HG02623 (cell line): ENCODE data around the gene OPN3.

Experiments
- ATAC-seq: cut with Tn5 transposase; IDR thresholded peaks from one replicate; pipeline ENCODE4 v1.9.1; 2021; ENCODE audit warnings: moderate library complexity; ENCODE audit not compliant: unreplicated experiment

OPN3 gene

DNA sequence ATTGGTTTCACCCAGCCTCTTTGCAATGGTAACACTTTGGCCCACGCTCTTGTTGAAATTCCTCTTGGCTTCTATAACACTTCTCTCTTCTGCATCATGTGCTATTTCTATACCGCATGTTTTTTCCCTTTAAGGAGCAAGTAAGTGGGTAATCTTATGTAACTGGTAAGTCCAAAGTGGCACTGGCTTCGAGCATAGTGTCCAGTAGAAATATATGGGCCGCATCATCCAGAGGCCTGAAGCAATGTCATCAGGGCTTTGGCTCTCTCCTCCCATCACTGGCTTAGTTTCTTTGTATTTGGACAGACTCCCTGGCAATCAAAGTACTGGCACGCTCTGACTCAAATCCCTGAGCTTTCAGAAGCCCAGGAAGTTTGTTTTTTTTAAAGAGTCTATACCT, 17.5 kb downstream of the OPN3 start:
- ATAC-seq: no peak

DNA sequence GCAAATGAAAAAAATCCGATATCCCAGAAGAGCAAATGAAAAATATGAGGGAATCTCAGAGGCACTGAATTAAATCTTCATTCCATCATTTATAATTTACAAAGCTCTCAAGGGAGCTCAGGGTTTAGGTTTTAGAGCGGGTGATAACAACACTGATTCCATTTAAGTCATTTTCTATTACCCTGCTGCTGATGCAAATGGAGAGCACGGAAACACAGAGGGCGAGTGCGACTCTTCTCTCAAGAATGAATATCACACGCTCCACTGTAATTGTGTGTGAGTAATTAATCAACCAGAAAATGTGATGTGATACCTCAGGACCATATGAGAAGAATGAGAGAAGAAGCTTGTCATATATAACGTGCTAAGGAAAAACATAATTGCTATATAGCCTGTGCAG, 22.7 kb downstream of the OPN3 start:
- no peak for ATAC-seq

DNA sequence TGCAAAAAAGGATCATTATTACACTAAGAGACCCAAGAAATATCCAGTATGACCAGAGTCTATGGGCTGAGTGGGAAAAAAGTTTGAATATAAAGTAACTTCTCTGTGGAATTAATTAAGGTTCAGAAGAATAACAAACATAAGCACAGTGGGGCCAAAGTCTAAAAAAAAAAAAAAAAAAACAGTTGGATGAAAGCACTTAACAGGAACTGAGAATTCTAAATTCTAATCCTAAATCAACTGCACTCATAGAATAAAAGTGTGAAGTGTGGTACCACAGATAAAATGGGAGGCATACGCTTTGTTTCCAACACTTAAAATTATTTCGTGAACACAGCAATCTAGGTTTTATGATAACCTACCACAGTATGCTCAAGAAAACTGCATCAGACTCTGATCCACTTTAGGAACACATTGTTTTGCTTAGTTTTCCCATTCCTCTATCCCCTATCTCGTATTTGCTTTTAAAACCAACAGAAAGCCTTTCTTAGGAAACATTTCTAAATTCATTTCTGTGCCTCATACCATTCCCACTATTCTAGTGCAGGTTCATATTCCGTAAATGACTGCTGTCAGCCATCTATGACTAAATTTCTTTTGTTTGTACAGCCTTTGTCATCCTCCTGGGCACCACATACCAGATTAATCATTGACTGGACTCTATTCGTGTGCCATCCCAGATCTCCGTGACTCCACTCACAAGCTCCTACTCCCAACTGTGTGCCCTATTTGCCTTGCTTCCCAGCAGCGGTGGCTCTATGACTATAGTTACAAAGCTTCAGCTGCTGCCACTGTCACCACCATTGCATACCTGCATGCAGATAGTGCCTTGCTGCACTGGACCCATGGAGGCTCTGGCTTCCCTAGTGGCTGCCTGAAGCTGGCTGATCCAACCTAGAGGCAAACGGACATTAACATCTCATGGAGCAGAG, 24.9 kb downstream of the OPN3 start:
- ATAC-seq: no peak

DNA sequence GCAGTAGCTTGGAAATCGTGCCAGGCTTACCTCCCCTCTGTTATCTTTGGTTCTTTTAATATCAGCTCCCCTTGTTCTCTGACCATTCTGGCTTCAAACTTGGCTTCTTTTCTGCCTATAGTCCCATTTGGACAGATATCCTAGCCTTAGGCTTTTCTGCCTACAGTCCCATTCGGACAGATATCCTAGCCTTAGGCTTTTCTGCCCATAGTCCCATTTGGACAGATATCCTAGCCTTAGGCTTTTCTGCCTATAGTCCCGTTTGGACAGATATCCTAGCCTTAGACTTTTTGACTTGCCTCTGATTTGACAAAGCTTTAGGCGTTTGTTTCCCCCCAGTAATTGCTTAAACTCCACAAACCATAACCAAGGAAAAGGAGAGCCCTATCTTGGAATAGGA, 25.6 kb downstream of the OPN3 start:
- no peak for ATAC-seq

GRCh38 chr1:241614144-241614543, 26.0 kb downstream of the OPN3 start:
- no peak for ATAC-seq

DNA sequence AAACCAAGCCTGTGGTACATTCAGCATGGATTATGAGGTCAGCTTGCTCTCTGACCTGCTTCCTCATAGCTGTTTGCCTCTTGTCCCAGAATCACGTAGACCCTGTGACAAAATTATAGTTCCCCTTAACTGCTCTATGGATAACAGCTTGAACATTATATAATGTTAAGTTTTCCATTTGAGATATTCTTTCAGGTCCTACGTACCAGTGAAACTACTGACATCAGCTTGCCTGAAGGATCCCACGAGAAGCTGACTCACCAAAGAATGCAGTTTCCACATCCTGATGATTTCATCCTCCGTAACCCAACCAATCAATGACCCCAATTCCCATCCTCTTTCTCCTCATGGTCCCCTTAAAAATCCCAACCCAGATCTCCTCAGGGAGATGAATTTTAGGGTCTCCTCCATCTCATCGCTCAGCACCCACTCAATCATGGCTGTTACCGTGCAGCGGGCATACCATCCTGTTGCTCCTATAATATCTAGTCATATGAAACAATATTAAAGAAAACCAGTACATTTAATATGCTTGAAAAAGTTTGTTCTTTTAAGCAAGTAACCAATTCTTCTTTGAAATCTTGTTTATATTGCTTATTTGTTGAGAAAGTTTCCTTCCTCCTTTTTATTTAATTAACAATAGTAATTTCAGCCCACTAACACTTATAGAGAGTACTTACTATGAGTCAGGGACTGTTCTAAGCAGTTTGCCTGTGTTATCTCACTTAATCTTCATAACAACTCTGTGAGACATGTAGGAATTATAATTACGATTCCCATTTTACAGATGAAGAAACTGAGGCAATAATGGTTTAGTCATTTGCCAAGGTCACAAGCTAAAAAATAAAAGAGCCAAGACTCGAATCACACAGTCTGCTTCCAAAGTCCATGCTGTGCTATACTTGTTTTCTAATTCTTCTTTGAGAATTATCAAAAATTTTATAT, 27.4 kb downstream of the OPN3 start:
- ATAC-seq: no peak

GRCh38 chr1:241611736-241612135, 28.4 kb downstream of the OPN3 start:
- ATAC-seq: no peak

DNA sequence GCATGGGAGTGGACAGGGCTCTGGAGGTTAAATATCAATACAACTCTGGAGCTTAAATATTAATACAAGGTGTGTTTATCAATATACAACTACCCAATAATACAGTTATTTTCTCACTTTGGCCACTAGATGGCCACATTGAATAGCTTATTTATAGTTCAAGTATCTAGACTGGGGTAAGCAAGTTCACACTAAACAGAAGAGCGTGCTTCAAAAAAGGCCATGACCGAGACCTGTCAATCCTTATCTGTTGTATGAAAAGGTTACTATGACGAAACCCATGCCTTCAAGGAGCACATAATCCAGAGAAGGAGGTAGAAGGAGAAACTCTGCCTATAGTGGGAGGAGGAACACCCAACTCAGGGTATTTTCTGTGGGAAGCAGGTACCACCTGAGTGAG, 29.1 kb downstream of the OPN3 start:
- ATAC-seq: peak; percentile 84

- no peak for ATAC-seq
Observed at GRCh38 chr1:241610056-241610815, 29.9 kb downstream of the OPN3 start.

DNA sequence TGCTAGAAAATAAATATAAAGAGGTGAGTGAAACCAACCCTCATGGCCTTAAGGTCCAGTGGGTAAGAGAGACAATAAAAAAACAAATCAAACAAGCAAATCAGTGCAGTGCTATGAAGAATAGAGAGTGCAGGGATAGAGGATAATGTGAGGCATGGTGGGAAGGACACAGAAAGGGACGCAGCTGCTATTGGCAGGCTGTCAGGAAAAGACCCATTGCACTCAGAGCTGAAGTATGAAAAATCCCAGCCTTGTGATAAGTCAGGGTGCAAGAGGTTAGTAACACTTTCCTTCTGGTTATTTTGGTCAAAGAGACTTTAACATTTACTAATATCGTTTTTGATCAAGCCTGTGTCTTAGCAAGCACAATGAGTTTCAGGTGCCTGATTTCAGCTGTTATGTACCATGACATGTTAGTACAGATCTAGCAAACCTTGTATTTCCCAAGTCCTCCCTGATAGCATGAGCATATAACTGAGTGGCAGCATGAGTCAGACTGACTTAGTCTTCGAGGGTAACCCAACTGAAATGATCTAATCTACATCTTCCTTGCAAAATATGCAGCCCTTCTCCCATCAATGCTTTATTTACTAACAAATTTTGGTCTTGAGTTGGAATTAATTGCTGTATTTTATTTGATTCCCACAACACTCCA, 31.7 kb downstream of the OPN3 start:
- ATAC-seq: no peak

GRCh38 chr1:241607497-241607896, 32.7 kb downstream of the OPN3 start:
- ATAC-seq: no peak

DNA sequence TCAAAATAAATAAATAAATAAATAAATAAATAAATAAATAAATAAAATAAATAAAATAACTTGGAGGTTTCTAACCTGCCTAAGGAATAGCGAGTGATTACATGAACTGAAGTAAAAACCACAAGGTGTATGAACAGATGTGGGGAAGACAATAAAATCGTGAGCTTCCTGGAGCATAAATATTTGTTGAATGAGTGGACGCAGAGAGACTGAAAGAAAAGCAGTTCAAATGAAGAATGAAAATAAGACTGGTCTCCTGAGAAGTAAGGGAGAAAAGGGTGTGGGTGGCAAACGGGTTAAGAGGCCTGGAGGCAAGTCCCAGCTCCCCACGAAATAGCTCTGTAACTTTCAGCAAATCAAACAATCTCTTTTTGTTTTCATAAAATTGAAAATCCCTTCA, 33.6 kb downstream of the OPN3 start:
- no peak for ATAC-seq

DNA sequence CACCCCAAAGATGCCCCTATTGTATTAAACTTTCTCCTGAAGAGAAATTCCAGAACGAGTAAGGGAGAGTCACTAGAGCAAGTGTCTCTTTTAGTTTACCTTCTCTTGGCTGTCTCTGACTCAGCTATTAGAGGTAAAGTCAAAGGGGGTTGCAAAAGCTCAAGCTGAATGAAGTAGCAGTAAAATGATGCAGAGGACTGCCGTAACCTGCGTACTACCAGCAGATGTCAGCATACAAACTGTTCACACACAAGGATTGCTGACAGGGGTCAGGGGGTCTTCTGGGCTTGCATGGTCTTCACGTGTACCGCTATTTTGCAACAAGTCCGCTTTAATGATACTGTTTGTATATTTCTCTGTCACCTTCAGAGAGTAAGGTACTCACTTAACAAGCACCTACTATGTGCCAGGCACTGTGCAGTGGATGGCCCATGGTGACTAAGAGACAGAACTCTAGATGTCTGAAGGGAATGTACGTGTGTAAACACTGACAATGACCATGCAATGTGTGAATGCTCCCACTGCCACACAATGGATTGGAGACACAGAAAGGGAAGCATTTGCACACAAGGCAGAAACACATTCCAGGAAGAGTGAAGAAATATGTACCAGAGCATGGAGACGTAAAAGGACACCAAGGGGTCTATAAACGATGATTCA, 34.9 kb downstream of the OPN3 start:
- no peak for ATAC-seq

DNA sequence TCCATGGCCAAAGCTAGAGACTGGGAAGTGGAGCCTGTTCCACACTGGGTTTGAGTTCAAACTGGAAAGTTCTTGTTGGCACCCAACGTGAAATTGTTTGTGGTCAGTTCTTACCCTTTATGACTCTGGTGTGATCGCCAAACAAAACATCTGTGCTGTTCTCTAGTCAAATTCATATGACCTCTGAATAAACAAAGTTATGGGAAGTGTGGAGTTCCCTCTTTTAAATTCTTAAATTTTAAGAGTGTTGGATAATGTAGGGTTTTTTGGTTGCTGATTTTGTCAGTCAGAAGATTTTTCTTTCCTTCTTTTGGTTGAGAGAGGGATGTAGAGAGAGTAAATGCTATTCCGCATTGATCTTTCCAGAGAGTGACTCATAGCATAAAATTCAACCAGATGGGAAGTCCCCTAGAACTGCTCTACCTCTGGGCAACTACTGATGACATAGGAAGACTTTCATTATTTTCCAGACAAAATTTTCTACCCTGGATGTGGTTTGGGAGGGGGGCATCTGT, 36.4 kb downstream of the OPN3 start:
- ATAC-seq: no peak

DNA sequence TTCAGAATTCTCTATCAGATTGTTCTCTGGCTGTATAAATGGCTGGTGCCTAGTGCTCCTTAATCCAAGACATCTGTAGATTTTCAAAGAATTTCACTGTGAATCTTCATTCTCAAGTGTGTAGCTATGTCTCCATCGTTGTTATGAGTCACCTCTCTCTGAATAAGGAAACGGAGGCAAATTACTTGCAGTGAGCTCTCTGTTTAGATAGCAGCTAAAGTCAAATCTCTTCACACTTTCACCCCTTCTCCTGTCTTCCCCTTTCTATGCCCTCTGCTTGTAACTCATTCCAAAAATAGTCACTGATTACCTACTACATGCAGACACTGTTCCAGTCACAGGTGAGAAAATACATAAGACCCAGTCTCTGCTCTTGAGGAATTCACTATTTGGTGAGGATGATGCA, 39.7 kb downstream of the OPN3 start:
- peak; percentile 88 for ATAC-seq

DNA sequence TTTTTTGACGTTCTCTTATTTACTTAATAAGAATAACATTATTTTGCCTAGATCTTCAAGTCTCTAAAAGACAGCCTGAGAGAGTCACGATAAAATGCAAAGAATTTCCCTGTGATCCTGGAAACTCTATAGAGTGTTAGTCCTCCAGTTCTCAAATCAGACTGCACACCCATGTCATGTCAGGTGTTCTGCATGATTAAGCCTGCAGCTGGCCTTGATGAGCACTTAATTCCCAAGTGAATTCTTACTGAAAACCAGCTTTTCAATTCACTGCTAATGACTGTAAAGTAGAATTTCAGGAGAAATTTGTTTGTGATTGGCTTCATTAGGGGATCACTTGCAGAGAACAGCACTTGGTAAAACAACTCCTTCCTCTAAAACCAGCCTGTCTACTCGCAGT, 41.9 kb downstream of the OPN3 start:
- no peak for ATAC-seq

GRCh38 chr1:241596633-241597032, 43.5 kb downstream of the OPN3 start:
- ATAC-seq: no peak

DNA sequence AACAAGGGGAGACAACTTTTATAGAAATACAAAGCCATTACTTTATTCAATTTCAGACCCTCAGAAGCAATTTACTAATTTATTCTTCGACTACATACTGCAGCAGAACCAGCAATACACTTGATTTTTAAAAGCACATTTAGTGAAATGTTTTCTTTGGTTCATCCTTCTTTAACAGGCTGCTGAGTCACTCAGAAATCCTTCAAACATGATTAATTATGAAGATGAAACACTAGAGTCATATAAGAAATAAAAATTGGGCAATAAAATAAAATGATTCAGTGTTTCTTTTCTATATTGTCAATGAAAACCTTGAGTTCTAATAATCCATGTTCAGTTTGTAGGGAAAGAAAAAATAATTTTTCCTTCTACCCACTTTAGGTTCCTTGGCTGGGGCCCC, 47.0 kb downstream of the OPN3 start:
- no peak for ATAC-seq

DNA sequence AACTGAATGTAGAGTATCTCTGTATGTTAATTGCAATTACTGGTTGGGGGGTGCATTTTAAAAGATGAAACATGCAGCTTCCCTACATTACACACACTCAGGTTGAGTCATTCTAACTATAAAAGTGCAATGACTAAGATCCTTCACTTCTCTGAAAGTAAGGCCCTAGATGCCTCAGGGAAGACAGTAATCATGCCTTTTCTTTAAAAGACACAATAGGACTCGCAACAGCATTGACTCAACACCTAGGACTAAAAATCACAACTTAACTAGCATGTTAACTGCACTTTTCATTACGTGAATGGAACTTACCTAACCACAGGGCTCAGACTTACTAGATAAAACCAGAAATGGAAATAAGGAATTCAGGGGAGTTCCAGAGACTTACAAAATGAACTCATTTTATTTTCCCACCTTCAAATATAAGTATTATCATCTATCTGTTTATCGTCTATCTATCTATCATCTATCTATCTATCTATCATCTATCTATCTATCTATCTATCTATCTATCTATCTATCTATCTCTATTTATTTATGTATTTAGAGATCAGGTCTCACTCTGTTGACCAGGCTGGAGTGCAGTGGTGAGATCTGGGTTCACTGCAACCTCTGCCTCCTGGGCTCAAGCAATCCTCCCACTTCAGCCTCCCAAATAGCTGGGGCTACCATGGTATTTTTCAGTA, 47.8 kb downstream of the OPN3 start:
- peak; percentile 82 for ATAC-seq
